Measurements from ENCODE around the gene ARHGAP31.

Gene ARHGAP31

DNA sequence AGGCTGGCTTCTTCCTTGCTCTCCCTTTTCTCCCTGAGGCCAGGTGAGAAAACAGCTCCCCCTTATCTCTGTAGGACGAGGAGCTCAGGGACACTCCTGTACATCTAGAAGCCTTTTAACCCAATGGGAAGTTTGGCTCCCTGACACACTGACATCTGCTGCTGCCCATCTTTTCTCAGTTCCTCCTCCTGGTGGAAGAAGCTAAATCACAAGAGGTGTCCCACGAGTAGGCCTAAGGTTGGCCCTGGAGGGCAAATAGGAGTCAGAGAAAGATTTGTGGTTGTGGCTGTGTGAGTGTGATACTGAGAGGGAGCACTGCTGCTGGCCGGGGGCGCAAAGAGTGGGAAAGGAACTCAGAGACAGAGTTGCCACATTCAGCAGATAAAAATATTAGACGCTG is 49.5 kb downstream of the ARHGAP31 start:
- ChIA-PET CTCF (no interaction called here), POLR2A (ENCODE audit: low non-redundant PET) (no interaction called here)
- TF ChIP-seq, protein P1, sequence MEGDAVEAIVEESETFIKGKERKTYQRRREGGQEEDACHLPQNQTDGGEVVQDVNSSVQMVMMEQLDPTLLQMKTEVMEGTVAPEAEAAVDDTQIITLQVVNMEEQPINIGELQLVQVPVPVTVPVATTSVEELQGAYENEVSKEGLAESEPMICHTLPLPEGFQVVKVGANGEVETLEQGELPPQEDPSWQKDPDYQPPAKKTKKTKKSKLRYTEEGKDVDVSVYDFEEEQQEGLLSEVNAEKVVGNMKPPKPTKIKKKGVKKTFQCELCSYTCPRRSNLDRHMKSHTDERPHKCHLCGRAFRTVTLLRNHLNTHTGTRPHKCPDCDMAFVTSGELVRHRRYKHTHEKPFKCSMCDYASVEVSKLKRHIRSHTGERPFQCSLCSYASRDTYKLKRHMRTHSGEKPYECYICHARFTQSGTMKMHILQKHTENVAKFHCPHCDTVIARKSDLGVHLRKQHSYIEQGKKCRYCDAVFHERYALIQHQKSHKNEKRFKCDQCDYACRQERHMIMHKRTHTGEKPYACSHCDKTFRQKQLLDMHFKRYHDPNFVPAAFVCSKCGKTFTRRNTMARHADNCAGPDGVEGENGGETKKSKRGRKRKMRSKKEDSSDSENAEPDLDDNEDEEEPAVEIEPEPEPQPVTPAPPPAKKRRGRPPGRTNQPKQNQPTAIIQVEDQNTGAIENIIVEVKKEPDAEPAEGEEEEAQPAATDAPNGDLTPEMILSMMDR (conservative IDR thresholded peaks at IDR 0.05; ENCODE audit: low read depth): no peak
- H3K27ac ChIP-seq: no peak overlapping the region
- DNase-seq (ENCODE audit: low spot score): no peak

DNA sequence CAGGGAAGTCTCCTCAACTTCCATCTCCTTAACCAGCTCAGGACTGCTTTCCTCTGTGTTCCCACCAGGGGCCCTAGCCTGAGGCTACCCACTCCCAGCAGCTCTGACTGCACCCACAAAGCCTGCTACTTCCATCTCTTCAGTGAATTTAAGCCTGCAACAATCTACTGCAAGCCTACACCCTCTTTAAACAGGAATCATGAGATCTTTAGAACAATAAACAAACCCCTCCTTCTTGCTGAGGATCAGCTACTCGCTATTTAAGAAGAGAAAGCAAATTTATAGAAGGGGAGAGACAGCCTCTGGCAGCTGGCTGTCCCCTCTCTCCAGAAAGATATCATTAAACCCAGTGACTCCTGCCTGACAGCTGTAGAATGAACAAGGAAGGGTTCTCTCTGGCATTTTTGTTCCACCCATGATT is 51.9 kb downstream of the ARHGAP31 start:
- no peak for DNase-seq (ENCODE audit: low spot score)
- H3K27ac ChIP-seq: no peak overlapping the region
- ChIA-PET CTCF (no interaction called here), POLR2A (ENCODE audit: low non-redundant PET) (no interaction called here)
- TF ChIP-seq, protein P1 (conservative IDR thresholded peaks at IDR 0.05; ENCODE audit: low read depth): no peak

DNA sequence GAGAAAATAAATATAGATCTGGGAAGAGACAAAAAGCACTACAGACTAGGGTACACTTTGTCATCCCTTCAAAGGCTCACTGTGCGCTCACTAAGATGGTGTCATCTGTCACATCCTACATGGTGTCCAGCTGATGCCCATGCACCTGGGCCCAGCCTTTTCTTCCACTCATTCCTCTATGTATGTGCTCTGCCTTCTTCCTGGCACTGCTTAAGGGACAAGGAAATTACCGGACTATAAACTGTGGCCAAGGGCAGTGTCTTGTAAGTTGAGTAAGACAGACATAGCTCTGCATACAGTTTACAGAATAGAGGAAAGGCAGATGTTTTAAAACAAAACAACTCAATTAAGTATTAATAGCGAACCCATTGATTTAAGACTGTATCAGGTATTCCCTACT is 52.9 kb downstream of the ARHGAP31 start:
- no peak for DNase-seq (ENCODE audit: low spot score)
- TF ChIP-seq, protein P1 (conservative IDR thresholded peaks at IDR 0.05; ENCODE audit: low read depth): no peak
- no peak overlapping the region for H3K27ac ChIP-seq
- POLR2A ChIA-PET (ENCODE audit: low non-redundant PET): no interaction called here
- CTCF ChIA-PET: no interaction called here

DNA sequence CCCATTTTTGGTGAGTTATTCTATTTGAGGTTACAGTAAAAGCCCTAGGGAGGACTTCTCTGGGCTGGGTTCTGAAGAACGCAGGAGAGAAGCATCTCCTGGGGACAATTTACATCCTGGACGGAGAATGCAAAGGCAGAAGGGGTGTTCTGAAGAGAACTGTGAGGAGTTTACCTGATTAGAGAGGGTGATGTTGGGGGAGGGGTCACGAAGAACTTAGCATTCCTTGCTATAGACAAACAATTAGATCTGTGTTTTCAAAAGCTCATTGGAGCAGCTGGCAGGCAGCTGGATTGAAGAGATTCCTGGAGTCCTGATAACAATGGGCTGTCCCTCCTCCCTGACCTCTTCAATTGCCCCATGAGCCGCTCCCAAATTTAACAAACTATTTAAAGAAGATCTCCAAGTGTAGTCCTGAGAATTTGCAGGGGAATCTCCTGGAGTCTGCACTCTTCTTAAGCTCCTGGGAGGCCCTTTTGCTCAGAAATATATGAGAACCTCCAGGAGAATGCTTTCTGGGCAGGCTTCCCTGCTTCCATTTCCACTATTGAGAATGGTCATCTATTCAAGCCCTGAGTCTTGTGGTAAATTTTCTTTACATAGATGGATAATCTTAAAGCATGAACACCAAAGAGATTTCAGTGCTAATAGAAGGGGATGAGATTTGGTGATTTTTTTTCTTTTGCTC is 55.3 kb downstream of the ARHGAP31 start:
- no peak for DNase-seq (ENCODE audit: low spot score)
- CTCF ChIA-PET: interaction anchor here (0.9 kb wide), 1 partner anchor 12 kb away, joined by 5 read pairs; no protein-coding TSS in a partner anchor
- TF ChIP-seq, protein P1 (conservative IDR thresholded peaks at IDR 0.05; ENCODE audit: low read depth): no peak
- no peak overlapping the region for H3K27ac ChIP-seq
- POLR2A ChIA-PET (ENCODE audit: low non-redundant PET): no interaction called here

DNA sequence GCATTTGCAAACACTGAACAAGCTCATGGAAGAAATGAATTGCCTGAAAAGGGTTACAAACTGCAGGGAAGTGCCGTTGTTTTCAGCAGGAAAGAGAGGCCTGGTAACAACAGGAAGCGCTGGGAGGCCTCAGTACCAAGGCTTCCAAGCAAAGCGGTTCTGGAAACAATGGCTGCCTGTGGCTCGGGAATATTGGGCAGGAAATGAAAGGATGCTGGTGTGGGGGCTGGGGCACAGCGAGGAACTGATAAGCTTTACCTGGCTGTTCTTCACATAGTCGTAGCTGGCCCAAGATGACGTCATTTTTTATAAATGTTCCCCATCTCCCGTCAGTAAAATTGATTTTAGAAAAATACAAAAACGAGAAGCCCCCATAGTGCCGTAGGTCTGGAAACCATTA is 55.9 kb downstream of the ARHGAP31 start:
- CTCF ChIA-PET: interaction anchor here (0.6 to 0.9 kb wide), 2 partner anchors 12 to 340 kb away, joined by 4 to 5 read pairs; no protein-coding TSS in a partner anchor
- DNase-seq (ENCODE audit: low spot score): no peak
- POLR2A ChIA-PET (ENCODE audit: low non-redundant PET): no interaction called here
- no peak overlapping the region for H3K27ac ChIP-seq
- TF ChIP-seq, protein P1 (conservative IDR thresholded peaks at IDR 0.05; ENCODE audit: low read depth): no peak

DNA sequence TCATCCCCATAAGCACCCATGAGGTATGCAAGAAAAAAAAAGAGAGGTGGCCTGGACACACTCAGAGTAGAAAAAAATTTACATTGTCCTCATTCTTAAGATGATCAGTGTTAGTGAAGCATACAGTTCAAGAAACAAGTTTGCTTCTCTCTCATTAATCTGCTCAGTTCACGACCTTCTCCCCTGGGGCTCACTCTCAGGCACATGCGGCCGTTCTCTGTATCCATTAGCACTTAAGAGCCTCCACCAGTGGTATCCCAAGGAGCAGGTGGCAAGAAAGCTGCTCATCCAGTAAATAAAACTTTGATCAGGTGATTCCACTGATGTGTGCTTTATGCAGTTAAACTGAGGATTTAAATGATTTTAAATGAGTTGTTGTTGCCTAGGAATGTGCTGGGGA is 57.4 kb downstream of the ARHGAP31 start:
- CTCF ChIA-PET: interaction anchor here (1.4 kb wide), 1 partner anchor 78 kb away, joined by 3 read pairs; no protein-coding TSS in a partner anchor

More for the DNA sequence above, 57.4 kb downstream of the ARHGAP31 start:
- no peak for DNase-seq (ENCODE audit: low spot score)
- POLR2A ChIA-PET (ENCODE audit: low non-redundant PET): no interaction called here
- TF ChIP-seq, protein P1 (conservative IDR thresholded peaks at IDR 0.05; ENCODE audit: low read depth): no peak
- no peak overlapping the region for H3K27ac ChIP-seq

Data from RWPE1 (cell line).